OCI-LY1 (cell line): ENCODE measurements around the gene WWOX.

Source experiments
- H2AFZ ChIP-seq: fragments of 200-600 bp; sonication (generic), shearing (Covaris generic); 2 replicates; pipeline ENCODE4 v1.6.0; 2014; ENCODE audit warnings: antibody characterized with exemption, mild to moderate bottlenecking, low read length
- H3F3A ChIP-seq: fragments of 200-600 bp; sonication (generic), shearing (Covaris generic); 2 replicates; pipeline ENCODE4 v1.6.0; 2014; ENCODE audit warnings: mild to moderate bottlenecking, antibody characterized with exemption, low read length, moderate library complexity; ENCODE audit not compliant: insufficient read depth
- H3K27ac ChIP-seq: fragments of 200-600 bp; sonication (generic); 2 replicates; pipeline ENCODE4 v1.5.1; 2014; ENCODE audit warnings: low read length, mixed run types, mild to moderate bottlenecking, low read depth; ENCODE audit not compliant: poor library complexity, severe bottlenecking
- H3K27me3 ChIP-seq: fragments of 200-600 bp; sonication (generic); 2 replicates; pipeline ENCODE4 v1.6.0; 2014; ENCODE audit warnings: antibody characterized with exemption, mild to moderate bottlenecking, low read length, moderate library complexity; ENCODE audit not compliant: insufficient read depth
- H3K36me3 ChIP-seq: fragments of 200-600 bp; sonication (generic); 2 replicates; pipeline ENCODE4 v1.6.1; 2014; ENCODE audit warnings: mild to moderate bottlenecking, antibody characterized with exemption, low read length, moderate library complexity, mixed read lengths; ENCODE audit not compliant: insufficient read depth
- H3K4me1 ChIP-seq: fragments of 200-600 bp; sonication (generic); 2 replicates; pipeline ENCODE4 v1.5.1; 2014; ENCODE audit warnings: mild to moderate bottlenecking, low read length, moderate library complexity; ENCODE audit not compliant: insufficient read depth, severe bottlenecking
- H3K4me2 ChIP-seq: fragments of 200-600 bp; sonication (generic), shearing (Covaris generic); 2 replicates; pipeline ENCODE4 v1.6.1; 2014; ENCODE audit warnings: low read length
- H3K4me3 ChIP-seq: fragments of 200-600 bp; sonication (generic); 2 replicates; pipeline ENCODE4 v1.5.1; 2014; ENCODE audit warnings: low read length, low read depth, mild to moderate bottlenecking, mixed read lengths; ENCODE audit not compliant: poor library complexity, severe bottlenecking
- H3K79me2 ChIP-seq: fragments of 200-600 bp; shearing (Covaris generic); 2 replicates; pipeline ENCODE4 v1.6.1; 2016; ENCODE audit warnings: mixed run types, low read length, mixed read lengths; ENCODE audit not compliant: insufficient read depth
- H3K9ac ChIP-seq: fragments of 200-600 bp; sonication (generic), shearing (Covaris generic); 2 replicates; pipeline ENCODE4 v1.6.1; 2014; ENCODE audit warnings: mild to moderate bottlenecking, low read length, mixed read lengths
- H3K9me2 ChIP-seq: fragments of 200-600 bp; sonication (generic), shearing (Covaris generic); 2 replicates; pipeline ENCODE4 v1.6.1; 2014; ENCODE audit warnings: low read depth, mild to moderate bottlenecking, low read length, mixed read lengths
- H3K9me3 ChIP-seq: fragments of 200-600 bp; shearing (Covaris generic); 2 replicates; pipeline ENCODE4 v1.6.1; 2014; ENCODE audit warnings: low read length, mixed read lengths
- H4K20me1 ChIP-seq: fragments of 200-600 bp; sonication (generic), shearing (Covaris generic); 2 replicates; pipeline ENCODE4 v1.6.0; 2016; ENCODE audit warnings: mild to moderate bottlenecking, low read length; ENCODE audit not compliant: insufficient read depth
- EZH2 ChIP-seq: fragments of 200-600 bp; sonication (generic), shearing (Covaris generic); IDR thresholded peaks from 2 replicates; pipeline ENCODE4 v1.8.0; 2017; ENCODE audit warnings: borderline replicate concordance, mixed run types, mild to moderate bottlenecking, antibody characterized with exemption, low read length, moderate library complexity, mixed read lengths
- TF ChIP-seq, protein P1 (sequence below): fragments of 200-600 bp; sonication (generic), shearing (Covaris generic); IDR thresholded peaks from 2 replicates; pipeline ENCODE4 v1.5.1; 2017; ENCODE audit warnings: mild to moderate bottlenecking, antibody characterized with exemption, low read length, moderate library complexity, mixed read lengths

The WWOX gene

DNA sequence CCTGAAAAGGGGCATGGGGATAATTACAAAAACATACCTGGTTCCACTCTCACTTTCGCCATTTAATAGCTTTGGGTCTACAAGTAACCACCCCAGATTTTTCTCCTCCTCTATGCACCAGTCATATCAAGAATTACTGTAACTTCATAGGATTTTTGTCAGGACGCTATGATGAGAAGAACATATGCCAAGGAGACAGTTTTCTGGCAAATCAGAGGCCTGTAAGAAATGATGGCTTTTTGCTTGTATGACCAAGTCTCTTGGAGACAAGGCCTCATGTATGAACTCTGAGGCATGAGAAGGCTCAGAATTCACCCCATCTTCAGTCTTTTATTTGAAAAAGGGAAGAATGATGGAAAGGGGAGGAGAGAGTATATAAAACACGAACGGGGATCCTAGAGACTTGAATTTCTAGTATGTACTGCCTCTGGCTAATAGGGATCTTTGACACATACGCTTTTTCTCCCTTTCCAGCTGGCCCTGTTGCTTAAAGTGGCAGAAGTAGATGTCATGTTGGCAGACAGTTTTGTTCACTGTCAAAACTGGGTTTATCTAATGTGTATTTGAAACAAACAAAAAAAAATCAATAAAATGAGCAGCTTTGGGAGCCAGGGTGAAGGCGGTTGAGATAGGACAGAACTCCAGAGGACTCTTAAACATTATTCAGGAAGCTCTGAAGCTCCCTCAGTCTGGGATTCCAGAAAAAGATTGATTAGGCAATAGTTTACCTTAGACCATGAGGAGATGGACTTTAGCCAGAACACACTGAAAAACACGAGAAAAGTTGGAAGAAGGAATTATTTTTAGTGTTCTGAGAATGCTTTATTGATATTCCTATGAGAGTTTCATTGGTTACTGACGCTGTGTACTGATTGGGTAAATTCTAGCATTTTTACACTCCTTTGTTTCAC is 656.6 kb downstream of the WWOX start:
- no peak overlapping the region for H3K4me3 ChIP-seq
- H3K4me2 ChIP-seq: no peak overlapping the region
- H2AFZ ChIP-seq: no peak overlapping the region
- no peak for TF ChIP-seq EZH2
- TF ChIP-seq, protein P1, sequence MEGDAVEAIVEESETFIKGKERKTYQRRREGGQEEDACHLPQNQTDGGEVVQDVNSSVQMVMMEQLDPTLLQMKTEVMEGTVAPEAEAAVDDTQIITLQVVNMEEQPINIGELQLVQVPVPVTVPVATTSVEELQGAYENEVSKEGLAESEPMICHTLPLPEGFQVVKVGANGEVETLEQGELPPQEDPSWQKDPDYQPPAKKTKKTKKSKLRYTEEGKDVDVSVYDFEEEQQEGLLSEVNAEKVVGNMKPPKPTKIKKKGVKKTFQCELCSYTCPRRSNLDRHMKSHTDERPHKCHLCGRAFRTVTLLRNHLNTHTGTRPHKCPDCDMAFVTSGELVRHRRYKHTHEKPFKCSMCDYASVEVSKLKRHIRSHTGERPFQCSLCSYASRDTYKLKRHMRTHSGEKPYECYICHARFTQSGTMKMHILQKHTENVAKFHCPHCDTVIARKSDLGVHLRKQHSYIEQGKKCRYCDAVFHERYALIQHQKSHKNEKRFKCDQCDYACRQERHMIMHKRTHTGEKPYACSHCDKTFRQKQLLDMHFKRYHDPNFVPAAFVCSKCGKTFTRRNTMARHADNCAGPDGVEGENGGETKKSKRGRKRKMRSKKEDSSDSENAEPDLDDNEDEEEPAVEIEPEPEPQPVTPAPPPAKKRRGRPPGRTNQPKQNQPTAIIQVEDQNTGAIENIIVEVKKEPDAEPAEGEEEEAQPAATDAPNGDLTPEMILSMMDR: no peak
- H3K27me3 ChIP-seq: no peaks in the 10 kb centered on the region
- no peaks in the 10 kb centered on the region for H3K79me2 ChIP-seq
- H3K9me3 ChIP-seq: no peaks in the 10 kb centered on the region
- no peaks in the 10 kb centered on the region for H3K9me2 ChIP-seq
- no peaks in the 10 kb centered on the region for H3F3A ChIP-seq
- no peaks in the 10 kb centered on the region for H3K36me3 ChIP-seq
- H3K4me1 ChIP-seq: no peaks in the 10 kb centered on the region
- no peak overlapping the region for H3K27ac ChIP-seq
- H4K20me1 ChIP-seq: no peaks in the 10 kb centered on the region
- H3K9ac ChIP-seq: no peak overlapping the region

- Histone ChIP-seq H3K36me3 (no peaks in the 10 kb centered on the region), H3K4me2 (no peak overlapping the region), H2AFZ (no peak overlapping the region), H3K4me3 (no peak overlapping the region), H3K9ac (no peak overlapping the region), H3K27me3 (no peaks in the 10 kb centered on the region), H4K20me1 (no peaks in the 10 kb centered on the region), H3K9me2 (no peaks in the 10 kb centered on the region), H3F3A (no peaks in the 10 kb centered on the region), H3K79me2 (no peaks in the 10 kb centered on the region), H3K27ac (no peak overlapping the region), H3K9me3 (no peaks in the 10 kb centered on the region), H3K4me1 (no peaks in the 10 kb centered on the region)
- no peak for TF ChIP-seq EZH2
- TF ChIP-seq, protein P1: no peak
These were observed 660.1 kb downstream of the WWOX start for GRCh38 chr16:78759596-78759995.

- Histone ChIP-seq H3K9me3 (no peaks in the 10 kb centered on the region), H3K79me2 (no peaks in the 10 kb centered on the region), H3K27me3 (no peaks in the 10 kb centered on the region), H3K4me1 (no peaks in the 10 kb centered on the region), H3K27ac (no peak overlapping the region), H3K4me2 (no peak overlapping the region), H3K9ac (no peak overlapping the region), H3K4me3 (no peak overlapping the region), H2AFZ (no peak overlapping the region), H3F3A (no peaks in the 10 kb centered on the region), H3K9me2 (no peaks in the 10 kb centered on the region), H4K20me1 (no peaks in the 10 kb centered on the region), H3K36me3 (no peaks in the 10 kb centered on the region)
- TF ChIP-seq, protein P1: no peak
- no peak for TF ChIP-seq EZH2
These were observed 661.2 kb downstream of the WWOX start for GRCh38 chr16:78760611-78761010.
